Measurements from ENCODE around the gene TSPAN14.

TSPAN14 gene

GRCh38 chr10:80452069-80452468 lies 2.0 kb upstream of the TSPAN14 start:
- in situ Hi-C loops (cut with HindIII; ENCODE audit: low pct_ligation_motif_present, low pct_unique_long_range_greater_than_20kb, low sequenced_read_pairs), result no loop called here
- no peak for DNase-seq

- in situ Hi-C loops (cut with HindIII; ENCODE audit: low pct_ligation_motif_present, low pct_unique_long_range_greater_than_20kb, low sequenced_read_pairs), result no loop called here
- no peak for DNase-seq
These were observed 1.5 kb upstream of the TSPAN14 start for GRCh38 chr10:80452640-80453039.

GRCh38 chr10:80453056-80453841 lies 861 bp upstream of the TSPAN14 start:
- DNase-seq, result no peak
- in situ Hi-C loops (cut with HindIII; ENCODE audit: low pct_ligation_motif_present, low pct_unique_long_range_greater_than_20kb, low sequenced_read_pairs), result no loop called here

GRCh38 chr10:80454513-80455460 lies 677 bp downstream of the TSPAN14 start:
- peak; percentile 45 for DNase-seq
- in situ Hi-C loops (cut with HindIII; ENCODE audit: low pct_ligation_motif_present, low pct_unique_long_range_greater_than_20kb, low sequenced_read_pairs), result no loop called here

- in situ Hi-C loops (cut with HindIII; ENCODE audit: low pct_ligation_motif_present, low pct_unique_long_range_greater_than_20kb, low sequenced_read_pairs), result no loop called here
- DNase-seq, result no peak
These were observed 1.6 kb downstream of the TSPAN14 start for GRCh38 chr10:80455461-80456349.

- DNase-seq, result no peak
- in situ Hi-C loops (cut with HindIII; ENCODE audit: low pct_ligation_motif_present, low pct_unique_long_range_greater_than_20kb, low sequenced_read_pairs), result no loop called here
These were observed 3.6 kb downstream of the TSPAN14 start for GRCh38 chr10:80457554-80458262.

GRCh38 chr10:80458263-80458625 lies 4.1 kb downstream of the TSPAN14 start:
- no peak for DNase-seq
- in situ Hi-C loops (cut with HindIII; ENCODE audit: low pct_ligation_motif_present, low pct_unique_long_range_greater_than_20kb, low sequenced_read_pairs), result no loop called here

- in situ Hi-C loops (cut with HindIII; ENCODE audit: low pct_ligation_motif_present, low pct_unique_long_range_greater_than_20kb, low sequenced_read_pairs), result no loop called here
- no peak for DNase-seq
These were observed 4.5 kb downstream of the TSPAN14 start for GRCh38 chr10:80458638-80459037.

GRCh38 chr10:80459047-80459865 lies 5.1 kb downstream of the TSPAN14 start:
- DNase-seq, result no peak

GRCh38 chr10:80460399-80461207 lies 6.5 kb downstream of the TSPAN14 start:
- in situ Hi-C loops (cut with HindIII; ENCODE audit: low pct_ligation_motif_present, low pct_unique_long_range_greater_than_20kb, low sequenced_read_pairs), result no loop called here

More at GRCh38 chr10:80459047-80459865, 5.1 kb downstream of the TSPAN14 start:
- in situ Hi-C loops (cut with HindIII; ENCODE audit: low pct_ligation_motif_present, low pct_unique_long_range_greater_than_20kb, low sequenced_read_pairs), result no loop called here

GRCh38 chr10:80461208-80462183 lies 7.4 kb downstream of the TSPAN14 start:
- DNase-seq, result no peak
- in situ Hi-C loops (cut with HindIII; ENCODE audit: low pct_ligation_motif_present, low pct_unique_long_range_greater_than_20kb, low sequenced_read_pairs), result no loop called here

More at GRCh38 chr10:80460399-80461207, 6.5 kb downstream of the TSPAN14 start:
- DNase-seq, result no peak

- in situ Hi-C loops (cut with HindIII; ENCODE audit: low pct_ligation_motif_present, low pct_unique_long_range_greater_than_20kb, low sequenced_read_pairs), result no loop called here
- DNase-seq, result no peak
These were observed 8.3 kb downstream of the TSPAN14 start for GRCh38 chr10:80462299-80462980.

- in situ Hi-C loops (cut with HindIII; ENCODE audit: low pct_ligation_motif_present, low pct_unique_long_range_greater_than_20kb, low sequenced_read_pairs), result no loop called here
- no peak for DNase-seq
These were observed 9.1 kb downstream of the TSPAN14 start for GRCh38 chr10:80462981-80463741.

- in situ Hi-C loops (cut with HindIII; ENCODE audit: low pct_ligation_motif_present, low pct_unique_long_range_greater_than_20kb, low sequenced_read_pairs), result no loop called here
- DNase-seq, result no peak
These were observed 9.8 kb downstream of the TSPAN14 start for GRCh38 chr10:80463868-80464267.

Measured in ACHN (cell line).